GM06990 (cell line): Measurements from ENCODE around the gene UBE2I.
A peak's percentile ranks its signal among the peaks of the same experiment; 100 is the strongest.

ENCODE experiments used
- DNase-seq: peaks from one replicate; pipeline ENCODE4 v3.0.0-alpha.2; 2011; ENCODE audit not compliant: insufficient read length; ENCODE audit errors: extremely low read depth
- H3K27me3 ChIP-seq: replicated peaks from 2 replicates; pipeline ENCODE4 v1.6.0; 2011; ENCODE audit warnings: low read length; ENCODE audit not compliant: control insufficient read depth, insufficient read depth
- H3K36me3 ChIP-seq: 2 replicates; pipeline ENCODE4 v1.5.1; 2011; ENCODE audit warnings: low read length; ENCODE audit not compliant: control insufficient read depth, insufficient read depth
- H3K4me3 ChIP-seq: replicated peaks from 2 replicates; pipeline ENCODE4 v1.5.1; 2011; ENCODE audit warnings: low read depth, mild to moderate bottlenecking, control low read depth, low read length
- TF ChIP-seq, protein P1 (sequence below): IDR thresholded peaks from 2 replicates; pipeline ENCODE4 v1.5.1; 2011; ENCODE audit warnings: low read length, control low read depth, mild to moderate bottlenecking, inconsistent platforms; ENCODE audit not compliant: insufficient read depth, poor library complexity, severe bottlenecking

Gene UBE2I

DNA sequence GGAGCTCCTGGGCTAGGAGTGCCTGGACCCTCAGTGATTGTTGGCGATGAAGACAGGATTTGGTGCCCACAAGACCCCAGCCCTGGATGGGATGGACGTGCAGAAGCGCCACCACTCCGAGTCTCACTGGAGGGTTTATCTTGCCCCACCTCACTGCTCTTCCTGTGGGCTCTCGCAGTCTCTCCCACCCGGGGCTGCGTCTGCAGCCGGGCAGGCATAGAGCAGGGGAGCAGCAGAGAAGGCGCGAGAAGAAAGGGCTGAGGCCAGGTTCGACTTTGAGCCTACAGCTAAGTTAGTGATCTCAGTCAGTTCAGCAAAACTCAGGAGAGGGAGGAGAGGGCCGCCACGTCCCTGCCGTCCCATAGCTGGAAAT is 6.6 kb downstream of the UBE2I start:
- no peaks in the 10 kb centered on the region for H3K27me3 ChIP-seq
- no peak overlapping the region for H3K4me3 ChIP-seq
- peaks cover 53% of the 10 kb centered on the region for H3K36me3 ChIP-seq
- no peak for DNase-seq
- TF ChIP-seq, protein P1, sequence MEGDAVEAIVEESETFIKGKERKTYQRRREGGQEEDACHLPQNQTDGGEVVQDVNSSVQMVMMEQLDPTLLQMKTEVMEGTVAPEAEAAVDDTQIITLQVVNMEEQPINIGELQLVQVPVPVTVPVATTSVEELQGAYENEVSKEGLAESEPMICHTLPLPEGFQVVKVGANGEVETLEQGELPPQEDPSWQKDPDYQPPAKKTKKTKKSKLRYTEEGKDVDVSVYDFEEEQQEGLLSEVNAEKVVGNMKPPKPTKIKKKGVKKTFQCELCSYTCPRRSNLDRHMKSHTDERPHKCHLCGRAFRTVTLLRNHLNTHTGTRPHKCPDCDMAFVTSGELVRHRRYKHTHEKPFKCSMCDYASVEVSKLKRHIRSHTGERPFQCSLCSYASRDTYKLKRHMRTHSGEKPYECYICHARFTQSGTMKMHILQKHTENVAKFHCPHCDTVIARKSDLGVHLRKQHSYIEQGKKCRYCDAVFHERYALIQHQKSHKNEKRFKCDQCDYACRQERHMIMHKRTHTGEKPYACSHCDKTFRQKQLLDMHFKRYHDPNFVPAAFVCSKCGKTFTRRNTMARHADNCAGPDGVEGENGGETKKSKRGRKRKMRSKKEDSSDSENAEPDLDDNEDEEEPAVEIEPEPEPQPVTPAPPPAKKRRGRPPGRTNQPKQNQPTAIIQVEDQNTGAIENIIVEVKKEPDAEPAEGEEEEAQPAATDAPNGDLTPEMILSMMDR, result no peak

GRCh38 chr16:1317479-1318267 is 8.2 kb downstream of the UBE2I start:
- Histone ChIP-seq H3K4me3 (no peak overlapping the region), H3K36me3 (peaks cover 52% of the 10 kb centered on the region), H3K27me3 (no peaks in the 10 kb centered on the region)
- DNase-seq, result peak; percentile 18
- TF ChIP-seq, protein P1, result no peak

DNA sequence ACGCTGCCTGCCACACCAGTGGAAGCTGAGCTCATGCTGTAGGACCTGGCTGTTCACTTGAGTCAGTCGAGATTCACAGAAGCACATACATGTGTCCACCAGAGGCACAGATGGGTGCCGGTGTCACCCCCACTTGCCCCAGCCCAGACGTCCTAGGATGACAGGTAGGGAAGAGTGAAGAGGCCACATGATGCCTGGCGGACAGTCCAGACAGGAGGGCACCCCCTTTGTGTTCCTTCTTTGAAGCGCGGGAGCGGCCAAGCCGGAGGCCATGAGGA is 8.8 kb downstream of the UBE2I start:
- DNase-seq, result no peak
- Histone ChIP-seq H3K27me3 (no peaks in the 10 kb centered on the region), H3K36me3 (peaks cover 49% of the 10 kb centered on the region), H3K4me3 (no peak overlapping the region)
- TF ChIP-seq, protein P1, result no peak

DNA sequence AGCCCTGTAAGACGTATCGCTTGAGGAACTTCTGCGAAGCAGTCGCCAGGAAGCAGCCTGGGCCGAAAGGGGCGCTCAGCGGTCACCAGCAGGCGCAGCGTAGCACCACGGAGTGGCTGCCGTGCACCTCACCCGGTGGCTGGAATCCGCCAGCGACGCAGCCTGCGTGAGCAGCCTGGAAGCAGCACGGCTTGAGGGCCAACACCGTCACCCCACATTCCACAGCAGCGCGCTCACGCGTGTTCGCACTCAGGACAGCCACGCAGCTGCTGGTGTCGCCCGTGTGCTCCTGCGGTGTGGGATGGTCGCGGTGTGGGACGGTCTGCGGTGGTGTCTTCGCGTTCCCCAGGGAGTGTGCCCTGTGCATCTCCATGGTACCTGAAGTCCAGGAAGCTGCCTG is 9.6 kb downstream of the UBE2I start:
- Histone ChIP-seq H3K36me3 (peaks cover 48% of the 10 kb centered on the region), H3K27me3 (no peaks in the 10 kb centered on the region), H3K4me3 (no peak overlapping the region)
- no peak for DNase-seq
- TF ChIP-seq, protein P1, result no peak

DNA sequence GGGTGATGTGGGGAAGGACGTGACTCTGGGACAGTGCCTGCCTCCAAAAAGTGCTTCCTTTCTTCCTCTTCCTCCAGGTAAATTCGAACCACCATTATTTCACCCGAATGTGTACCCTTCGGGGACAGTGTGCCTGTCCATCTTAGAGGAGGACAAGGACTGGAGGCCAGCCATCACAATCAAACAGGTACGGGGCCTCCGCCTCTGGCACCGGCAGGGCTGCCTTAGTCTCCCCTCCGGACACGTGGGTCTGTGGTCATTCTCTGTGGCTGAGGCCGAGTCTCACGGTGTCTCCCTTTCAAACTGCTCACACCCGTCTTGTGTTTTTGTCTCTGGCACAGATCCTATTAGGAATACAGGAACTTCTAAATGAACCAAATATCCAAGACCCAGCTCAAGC is 10.7 kb downstream of the UBE2I start:
- TF ChIP-seq, protein P1, result no peak
- peaks cover 37% of the 10 kb centered on the region for H3K36me3 ChIP-seq

More for the DNA sequence above, 10.7 kb downstream of the UBE2I start:
- Histone ChIP-seq H3K27me3 (no peaks in the 10 kb centered on the region), H3K4me3 (no peak overlapping the region)
- DNase-seq, result no peak
